Mesodermal cell (in vitro differentiated cells): ENCODE results near the gene POLR2I.
"Not testable (repeated sequence)": the region's sequence is repeated elsewhere in the genome, so short reads cannot be mapped to it uniquely, and the experiment has no call there.

Experiments
- H3K27ac ChIP-seq: 2 replicates; pipeline ENCODE4 v1.7.0; 2013; ENCODE audit warnings: mild to moderate bottlenecking, low read depth, low read length, moderate library complexity; ENCODE audit not compliant: severe bottlenecking
- H3K36me3 ChIP-seq: 2 replicates; pipeline ENCODE4 v1.7.1; 2013; ENCODE audit warnings: mild to moderate bottlenecking, low read length, moderate library complexity; ENCODE audit not compliant: control insufficient read depth, insufficient read depth
- H3K4me1 ChIP-seq: one replicate; pipeline ENCODE4 v1.7.1; 2013; ENCODE audit warnings: mild to moderate bottlenecking, low read length; ENCODE audit not compliant: insufficient read depth, control insufficient read depth, poor library complexity, severe bottlenecking
- H3K4me3 ChIP-seq: 2 replicates; pipeline ENCODE4 v1.7.0; 2013; ENCODE audit warnings: low read length, control low read depth, mild to moderate bottlenecking; ENCODE audit not compliant: insufficient read depth, poor library complexity, severe bottlenecking; ENCODE audit errors: extremely low read depth
- H3K9me3 ChIP-seq: 2 replicates; pipeline ENCODE4 v1.7.1; 2013; ENCODE audit warnings: mild to moderate bottlenecking, low read length, moderate library complexity; ENCODE audit not compliant: control insufficient read depth
- WGBS, 2 experiments: methylation state at CpG; one replicate each; pipeline ENCODE4 v1.1.5; 2013; ENCODE audit warnings: missing lambda C conversion rate in 2 of 2; ENCODE audit not compliant: insufficient coverage in 2 of 2; 5-methylcytosine and 5-hydroxymethylcytosine counted together

The POLR2I gene

DNA sequence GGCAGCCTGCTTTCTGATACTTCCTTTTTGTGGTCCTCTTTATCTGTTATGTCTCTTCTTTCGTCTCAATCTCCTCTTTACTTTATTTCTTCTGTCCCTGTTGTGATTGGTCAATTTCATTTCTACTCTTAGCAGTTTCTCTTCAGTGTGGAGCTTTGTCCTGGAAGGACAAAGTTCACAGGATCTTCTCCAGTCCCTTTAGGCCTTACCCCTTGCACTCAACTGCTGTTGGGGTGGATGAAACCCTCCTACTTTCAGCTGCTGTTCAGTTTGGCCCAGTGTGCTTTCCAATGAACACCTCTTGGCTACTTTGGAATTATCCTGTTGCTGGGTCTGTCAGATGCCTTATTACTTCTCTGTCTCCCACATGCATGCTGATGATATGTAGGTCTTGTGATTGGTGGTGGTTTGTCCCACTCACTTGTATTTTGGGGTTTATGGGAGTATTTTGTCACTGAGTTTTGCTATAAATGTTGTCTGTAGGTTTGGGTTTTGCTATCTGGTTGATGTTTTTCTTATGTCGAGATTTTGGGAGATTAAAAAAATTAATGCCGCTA, 35.2 kb downstream of the POLR2I start:
- no peak overlapping the region for H3K27ac ChIP-seq
- no peaks in the 10 kb centered on the region for H3K9me3 ChIP-seq
- no peaks in the 10 kb centered on the region for H3K4me1 ChIP-seq
- WGBS, 2 experiments, result no CpG with 5 or more reads among the region's 3 CpGs
- peaks cover 72% of the 10 kb centered on the region for H3K36me3 ChIP-seq
- no peak overlapping the region for H3K4me3 ChIP-seq

DNA sequence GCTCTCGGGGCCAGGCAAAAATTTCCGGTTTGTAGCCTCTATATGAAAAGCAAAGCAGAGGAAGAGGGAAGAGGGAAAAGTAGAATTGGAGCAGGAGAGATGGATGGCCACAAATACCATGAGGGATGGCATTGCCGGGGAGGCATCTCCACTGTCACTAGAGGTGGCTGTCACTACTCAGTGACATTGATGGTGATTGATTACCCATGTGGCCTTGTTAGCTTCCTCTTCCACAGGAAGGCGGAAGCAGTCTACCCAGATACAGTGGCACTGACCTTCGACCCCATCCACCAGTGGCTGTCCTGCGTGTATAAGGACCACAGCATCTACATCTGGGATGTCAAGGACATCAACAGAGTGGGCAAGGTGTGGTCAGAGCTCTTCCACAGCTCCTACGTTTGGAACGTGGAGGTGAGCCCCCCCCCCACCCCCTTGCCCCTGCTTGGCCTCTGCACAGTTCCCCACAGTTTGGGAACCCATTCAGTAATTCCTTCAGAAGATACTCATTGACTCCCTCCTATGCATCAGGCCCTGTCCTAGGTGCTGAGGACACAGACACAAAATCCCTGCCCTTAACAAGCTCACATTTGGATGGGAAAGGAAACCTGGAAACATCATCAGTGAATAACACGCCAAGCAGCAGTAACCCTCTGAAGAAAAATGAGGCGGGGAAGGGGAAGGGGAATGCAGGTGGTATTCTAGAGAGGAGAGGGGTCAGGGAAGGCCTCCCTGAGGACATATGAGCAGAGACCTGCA, 41.4 kb downstream of the POLR2I start:
- no peak overlapping the region for H3K4me3 ChIP-seq
- WGBS, 2 experiments, result 91% methylated on average over 8 to 9 of the region's 10 CpGs
- H3K9me3 ChIP-seq, result no peaks in the 10 kb centered on the region
- no peak overlapping the region for H3K27ac ChIP-seq
- peaks cover 63% of the 10 kb centered on the region for H3K36me3 ChIP-seq
- H3K4me1 ChIP-seq, result no peaks in the 10 kb centered on the region

DNA sequence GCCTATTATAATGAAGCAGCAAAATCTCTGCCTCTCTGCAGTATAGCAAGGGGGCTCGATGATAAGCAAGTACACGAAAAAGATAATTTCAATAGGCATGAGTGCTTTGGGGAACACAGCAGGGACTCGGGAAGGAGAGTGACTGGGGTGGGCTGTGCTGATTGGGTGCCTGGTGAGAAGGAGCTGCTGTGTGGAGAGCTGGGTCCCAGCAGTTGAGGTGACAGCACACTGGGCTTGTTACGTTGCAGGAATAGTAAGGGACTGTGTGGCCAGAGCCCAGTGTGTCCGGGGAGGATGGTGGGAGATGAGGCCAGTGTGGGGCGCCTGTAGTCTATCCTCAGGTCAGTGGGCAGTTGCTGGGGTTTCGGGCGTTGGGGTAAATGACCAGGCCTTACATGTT, 42.6 kb downstream of the POLR2I start:
- peaks cover 69% of the 10 kb centered on the region for H3K36me3 ChIP-seq
- 81 to 89% methylated on average over 5 to 8 of the region's 8 CpGs for WGBS, 2 experiments

DNA sequence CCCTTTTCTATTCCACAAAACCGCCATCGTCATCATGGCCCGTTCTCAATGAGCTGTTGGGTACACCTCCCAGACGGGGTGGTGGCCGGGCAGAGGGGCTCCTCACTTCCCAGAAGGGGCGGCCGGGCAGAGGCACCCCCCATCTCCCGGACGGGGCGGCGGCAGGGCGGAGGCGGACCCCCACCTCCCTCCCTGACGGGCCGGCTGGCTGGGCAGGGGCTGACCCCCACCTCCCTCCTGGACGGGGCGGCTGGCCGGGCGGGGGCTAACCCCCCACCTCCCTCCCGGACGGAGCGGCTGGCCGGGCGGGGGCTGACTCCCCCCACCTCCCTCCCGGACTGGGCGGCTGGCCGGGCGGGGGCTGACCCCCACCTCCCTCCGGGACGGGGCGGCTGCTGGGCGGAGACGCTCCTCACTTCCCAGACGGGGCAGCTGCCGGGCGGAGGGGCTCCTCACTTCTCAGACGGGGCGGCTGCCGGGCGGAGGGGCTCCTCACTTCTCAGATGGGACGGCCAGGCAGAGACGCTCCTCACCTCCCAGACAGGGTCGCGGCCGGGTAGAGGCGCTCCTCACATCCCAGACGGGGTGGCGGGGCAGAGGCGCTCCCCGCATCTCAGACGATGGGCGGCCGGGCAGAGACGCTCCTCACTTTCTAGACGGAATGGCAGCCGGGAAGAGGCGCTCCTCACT, 45.7 kb downstream of the POLR2I start:
- not testable (repeated sequence) for H3K9me3 ChIP-seq, H3K4me1 ChIP-seq, H3K4me3 ChIP-seq, H3K27ac ChIP-seq
- 98 to 100% methylated on average over 4 to 7 of the region's 57 CpGs for WGBS, 2 experiments
- H3K36me3 ChIP-seq, result peaks cover 79% of the 10 kb centered on the region

More for the DNA sequence above, 42.6 kb downstream of the POLR2I start:
- Histone ChIP-seq H3K27ac (no peak overlapping the region), H3K4me1 (no peaks in the 10 kb centered on the region), H3K4me3 (no peak overlapping the region), H3K9me3 (no peaks in the 10 kb centered on the region)

DNA sequence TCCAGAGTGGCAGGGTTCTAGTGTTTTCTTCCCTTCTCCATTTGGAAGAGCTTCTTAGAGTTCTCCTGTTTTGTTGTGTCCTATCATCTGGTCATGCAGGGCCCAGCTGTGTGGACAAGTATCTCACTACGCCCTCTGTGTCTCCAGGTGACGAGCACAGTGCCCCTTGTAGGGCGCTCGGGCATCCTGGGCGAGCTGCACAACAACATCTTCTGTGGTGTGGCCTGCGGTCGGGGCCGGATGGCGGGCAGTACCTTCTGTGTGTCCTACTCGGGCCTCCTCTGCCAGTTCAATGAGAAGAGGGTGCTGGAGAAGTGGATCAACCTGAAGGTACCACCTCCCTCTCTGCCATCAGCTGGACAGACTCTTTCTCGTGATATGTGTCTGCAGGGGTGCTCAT, 47.0 kb downstream of the POLR2I start:
- H3K4me1 ChIP-seq, result no peaks in the 10 kb centered on the region
- WGBS, 2 experiments, result 89 to 91% methylated on average over 8 to 10 of the region's 11 CpGs
- peaks cover 76% of the 10 kb centered on the region for H3K36me3 ChIP-seq
- H3K9me3 ChIP-seq, result no peaks in the 10 kb centered on the region
- no peak overlapping the region for H3K27ac ChIP-seq
- no peak overlapping the region for H3K4me3 ChIP-seq

DNA sequence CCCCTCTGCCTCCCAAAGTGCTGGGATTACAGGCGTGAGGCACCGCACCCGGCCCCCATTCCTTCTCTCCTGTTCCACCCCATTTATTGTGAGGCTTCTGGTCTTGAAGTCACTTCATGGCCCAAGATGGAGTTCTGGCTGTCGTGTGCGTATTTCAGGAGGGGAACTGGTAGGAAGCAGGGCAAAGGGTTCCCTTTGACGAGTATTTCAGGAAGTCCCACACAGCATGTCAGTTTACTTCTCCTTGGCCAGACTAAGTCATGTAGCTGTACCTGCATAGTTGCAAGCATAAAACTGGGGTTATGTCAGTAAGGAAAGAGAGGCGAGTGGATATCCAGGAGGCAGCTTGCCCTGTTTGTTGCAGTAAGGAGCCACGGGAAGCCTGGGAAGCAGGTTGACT, 49.8 kb downstream of the POLR2I start:
- no peaks in the 10 kb centered on the region for H3K9me3 ChIP-seq
- WGBS, 2 experiments, result 94 to 100% methylated on average over 4 to 6 of the region's 8 CpGs
- no peak overlapping the region for H3K27ac ChIP-seq
- peaks cover 81% of the 10 kb centered on the region for H3K36me3 ChIP-seq
- no peaks in the 10 kb centered on the region for H3K4me1 ChIP-seq
- H3K4me3 ChIP-seq, result no peak overlapping the region
